HG02943 (cell line): ENCODE results near the gene TRMT44.
A peak's percentile ranks its signal among the peaks of the same experiment; 100 is the strongest.

Experiments
- ATAC-seq: cut with Tn5 transposase; IDR thresholded peaks from one replicate; pipeline ENCODE4 v1.9.1; 2021; ENCODE audit warnings: mild to moderate bottlenecking, low read depth, moderate library complexity; ENCODE audit not compliant: unreplicated experiment

Gene TRMT44

GRCh38 chr4:8434251-8435073 is 6.1 kb upstream of the TRMT44 start:
- no peak for ATAC-seq

- peak; percentile 60 for ATAC-seq
Observed at GRCh38 chr4:8435656-8436121, 4.9 kb upstream of the TRMT44 start.

GRCh38 chr4:8437281-8437680 is 3.3 kb upstream of the TRMT44 start:
- no peak for ATAC-seq

GRCh38 chr4:8438743-8439142 is 1.8 kb upstream of the TRMT44 start:
- ATAC-seq: no peak

GRCh38 chr4:8439168-8439567 is 1.4 kb upstream of the TRMT44 start:
- no peak for ATAC-seq

- ATAC-seq: peak; percentile 19
Observed at GRCh38 chr4:8439914-8440491, 574 bp upstream of the TRMT44 start.

GRCh38 chr4:8441499-8442091 is 1.0 kb downstream of the TRMT44 start:
- ATAC-seq: no peak

GRCh38 chr4:8442596-8443358 is 2.2 kb downstream of the TRMT44 start:
- ATAC-seq: no peak

- no peak for ATAC-seq
Observed at GRCh38 chr4:8443801-8444200, 3.2 kb downstream of the TRMT44 start.

- no peak for ATAC-seq
Observed at GRCh38 chr4:8446122-8446521, 5.5 kb downstream of the TRMT44 start.

GRCh38 chr4:8451440-8452182 is 11.0 kb downstream of the TRMT44 start:
- no peak for ATAC-seq

GRCh38 chr4:8453957-8454356 is 13.4 kb downstream of the TRMT44 start:
- ATAC-seq: no peak

- no peak for ATAC-seq
Observed at GRCh38 chr4:8457646-8458252, 17.2 kb downstream of the TRMT44 start.

- no peak for ATAC-seq
Observed at GRCh38 chr4:8459867-8460445, 19.4 kb downstream of the TRMT44 start.

- no peak for ATAC-seq
Observed at GRCh38 chr4:8461086-8461485, 20.5 kb downstream of the TRMT44 start.

- ATAC-seq: no peak
Observed at GRCh38 chr4:8461616-8462015, 21.0 kb downstream of the TRMT44 start.

- ATAC-seq: no peak
Observed at GRCh38 chr4:8463811-8464210, 23.2 kb downstream of the TRMT44 start.

GRCh38 chr4:8464381-8464780 is 23.8 kb downstream of the TRMT44 start:
- no peak for ATAC-seq
